HEK293T (cell line): ENCODE measurements around the gene ZNF333.

Experiments
- CTCF ChIA-PET: fragments of 350-600 bp; formaldehyde crosslinking; extraction: SDS; loops from one replicate; lab custom pipeline; 2021; ENCODE audit warnings: antibody characterized with exemption, inconsistent platforms; lab: Yijun Ruan, JAX
- POLR2A ChIA-PET: fragments of 350-600 bp; formaldehyde crosslinking; extraction: SDS; loops from one replicate; lab custom pipeline; 2020; ENCODE audit warnings: antibody characterized with exemption, inconsistent platforms; lab: Yijun Ruan, JAX
- DNase-seq: peaks from one replicate; pipeline ENCODE4 v3.0.0; 2012; ENCODE audit warnings: mixed read lengths; ENCODE audit errors: extremely low spot score
- ARNT ChIP-seq: fragments of 450-650 bp; IDR thresholded peaks from 2 replicates; pipeline ENCODE4 v1.6.1; 2017; ENCODE audit warnings: mild to moderate bottlenecking
- BHLHE40 ChIP-seq: fragments of 450-650 bp; IDR thresholded peaks from 2 replicates; pipeline ENCODE4 v1.6.1; 2016; ENCODE audit warnings: mild to moderate bottlenecking, moderate library complexity, borderline replicate concordance
- CTBP1 ChIP-seq: fragments of 450-650 bp; IDR thresholded peaks from 2 replicates; pipeline ENCODE4 v1.6.1; 2016; ENCODE audit warnings: borderline replicate concordance
- ELF4 ChIP-seq: fragments of 450-650 bp; IDR thresholded peaks from 2 replicates; pipeline ENCODE4 v1.6.1; 2017; ENCODE audit warnings: antibody characterized with exemption
- FOXA1 ChIP-seq: fragments of 450-650 bp; IDR thresholded peaks from 2 replicates; pipeline ENCODE4 v1.6.1; 2016; ENCODE audit warnings: mild to moderate bottlenecking
- FOXK2 ChIP-seq: fragments of 450-650 bp; IDR thresholded peaks from 2 replicates; pipeline ENCODE4 v1.6.1; 2016; ENCODE audit warnings: mild to moderate bottlenecking
- FOXM1 ChIP-seq: fragments of 450-650 bp; IDR thresholded peaks from 2 replicates; pipeline ENCODE4 v1.6.1; 2017; ENCODE audit warnings: mild to moderate bottlenecking, borderline replicate concordance
- HDGF ChIP-seq: fragments of 450-650 bp; IDR thresholded peaks from 2 replicates; pipeline ENCODE4 v1.6.1; 2017; ENCODE audit warnings: antibody characterized with exemption, borderline replicate concordance
- L3MBTL2 ChIP-seq: fragments of 450-650 bp; conservative IDR thresholded peaks from 2 replicates; pipeline ENCODE4 v1.6.1; 2016; ENCODE audit warnings: mild to moderate bottlenecking
- LEF1 ChIP-seq: fragments of 450-650 bp; IDR thresholded peaks from 2 replicates; pipeline ENCODE4 v1.6.1; 2017; ENCODE audit warnings: mild to moderate bottlenecking, borderline replicate concordance
- NFRKB ChIP-seq: fragments of 450-650 bp; IDR thresholded peaks from 2 replicates; pipeline ENCODE4 v1.6.1; 2016; ENCODE audit warnings: mild to moderate bottlenecking, moderate library complexity
- SP1 ChIP-seq: fragments of 450-650 bp; IDR thresholded peaks from 2 replicates; pipeline ENCODE4 v1.6.1; 2017
- SUZ12 ChIP-seq: fragments of 450-650 bp; IDR thresholded peaks from 2 replicates; pipeline ENCODE4 v1.6.1; 2016; ENCODE audit warnings: mild to moderate bottlenecking
- TARDBP ChIP-seq: fragments of 450-650 bp; IDR thresholded peaks from 2 replicates; pipeline ENCODE4 v1.6.1; 2016
- ZNF384 ChIP-seq: fragments of 450-650 bp; IDR thresholded peaks from 2 replicates; pipeline ENCODE4 v1.6.1; 2016
- TF ChIP-seq, protein P1 (sequence below): fragments of 450-650 bp; IDR thresholded peaks from 2 replicates; pipeline ENCODE4 v1.6.1; 2016

Gene ZNF333

GRCh38 chr19:14699641-14700040 lies 9.8 kb downstream of the ZNF333 start:
- DNase-seq, result no peak
- POLR2A ChIA-PET, result interaction anchor here (1.3 kb wide), 1 partner anchor 10 kb away, joined by 5 read pairs; the partner anchor contains the start of gene ZNF333
- TF ChIP-seq FOXK2 (no peak), ZNF384 (no peak), TARDBP (no peak), BHLHE40 (no peak), CTBP1 (no peak), NFRKB (no peak), ELF4 (no peak), ARNT (no peak)
- CTCF ChIA-PET, result no interaction called here

GRCh38 chr19:14700711-14701375 lies 11.0 kb downstream of the ZNF333 start:
- ChIA-PET POLR2A (interaction anchor here (1.3 kb wide), 1 partner anchor 11 kb away, joined by 5 read pairs; the partner anchor contains the start of gene ZNF333), CTCF (no interaction called here)
- TF ChIP-seq, protein P1, sequence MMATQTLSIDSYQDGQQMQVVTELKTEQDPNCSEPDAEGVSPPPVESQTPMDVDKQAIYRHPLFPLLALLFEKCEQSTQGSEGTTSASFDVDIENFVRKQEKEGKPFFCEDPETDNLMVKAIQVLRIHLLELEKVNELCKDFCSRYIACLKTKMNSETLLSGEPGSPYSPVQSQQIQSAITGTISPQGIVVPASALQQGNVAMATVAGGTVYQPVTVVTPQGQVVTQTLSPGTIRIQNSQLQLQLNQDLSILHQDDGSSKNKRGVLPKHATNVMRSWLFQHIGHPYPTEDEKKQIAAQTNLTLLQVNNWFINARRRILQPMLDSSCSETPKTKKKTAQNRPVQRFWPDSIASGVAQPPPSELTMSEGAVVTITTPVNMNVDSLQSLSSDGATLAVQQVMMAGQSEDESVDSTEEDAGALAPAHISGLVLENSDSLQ, result no peak
- TF ChIP-seq SP1 (no peak), BHLHE40 (no peak), FOXK2 (no peak), LEF1 (no peak), L3MBTL2 (no peak), NFRKB (no peak), ZNF384 (no peak), CTBP1 (no peak), ARNT (no peak), HDGF (no peak), SUZ12 (no peak), ELF4 (no peak), TARDBP (no peak), FOXM1 (no peak), FOXA1 (no peak)
- no peak for DNase-seq

- TF ChIP-seq L3MBTL2, result no peak
- DNase-seq, result no peak
- ChIA-PET POLR2A (no interaction called here), CTCF (no interaction called here)
Observed at GRCh38 chr19:14703833-14704232, 14.0 kb downstream of the ZNF333 start.

DNA sequence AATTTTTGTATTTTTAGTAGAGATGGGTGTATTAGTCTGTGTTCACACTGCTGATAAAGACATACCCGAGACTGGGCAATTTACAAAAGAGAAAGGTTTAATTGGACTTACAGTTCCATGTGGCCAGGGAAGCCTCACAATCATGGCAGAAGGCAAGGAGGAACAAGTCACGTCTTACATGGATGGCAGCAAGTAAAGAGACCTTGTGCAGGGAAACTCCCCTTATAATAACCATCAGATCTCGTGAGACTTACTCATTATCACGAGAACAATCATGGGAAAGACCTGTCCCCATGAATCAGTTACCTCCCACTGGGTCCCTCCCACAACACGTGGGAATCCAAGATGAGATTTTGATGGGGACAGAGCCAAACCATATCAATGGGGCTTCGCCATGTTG lies 14.6 kb downstream of the ZNF333 start:
- CTCF ChIA-PET, result no interaction called here
- no peak for DNase-seq
- POLR2A ChIA-PET, result no interaction called here
- TF ChIP-seq TARDBP, result no peak

- CTCF ChIA-PET, result no interaction called here
- no peak for TF ChIP-seq FOXM1
- no peak for TF ChIP-seq NFRKB
- TF ChIP-seq SUZ12, result no peak
- TF ChIP-seq FOXA1, result no peak
- no peak for DNase-seq
- POLR2A ChIA-PET, result no interaction called here
Observed at GRCh38 chr19:14715841-14716240, 26.0 kb downstream of the ZNF333 start.

- DNase-seq, result no peak
- TF ChIP-seq ARNT (no peak), FOXK2 (no peak), BHLHE40 (no peak), SP1 (no peak), ZNF384 (no peak), FOXA1 (no peak), ELF4 (no peak), TARDBP (no peak), HDGF (no peak)
- POLR2A ChIA-PET, result no interaction called here
- CTCF ChIA-PET, result no interaction called here
Observed at GRCh38 chr19:14718522-14719116, 28.8 kb downstream of the ZNF333 start.

DNA sequence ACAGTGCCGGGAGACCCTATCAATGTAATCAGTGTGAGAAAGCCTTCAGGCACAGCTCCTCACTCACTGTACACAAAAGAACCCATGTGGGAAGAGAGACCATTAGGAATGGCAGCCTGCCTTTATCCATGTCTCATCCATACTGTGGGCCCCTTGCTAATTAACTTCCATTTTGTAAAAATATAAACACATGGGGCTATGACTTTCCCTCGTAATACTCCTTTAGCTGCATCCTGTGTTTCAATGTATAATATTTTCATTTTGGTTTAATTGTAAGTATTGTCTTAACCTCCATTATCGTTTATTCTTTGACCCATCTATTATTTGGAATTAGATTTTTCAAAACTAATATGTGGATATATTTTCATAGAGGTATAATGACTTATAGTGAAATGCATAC lies 29.3 kb downstream of the ZNF333 start:
- DNase-seq, result no peak
- ChIA-PET CTCF (no interaction called here), POLR2A (no interaction called here)
- TF ChIP-seq NFRKB (no peak), SUZ12 (no peak), CTBP1 (no peak), SP1 (no peak), ZNF384 (no peak), FOXA1 (no peak), FOXM1 (no peak), TARDBP (no peak), LEF1 (no peak), HDGF (no peak), ELF4 (no peak), ARNT (no peak), BHLHE40 (no peak), FOXK2 (no peak), L3MBTL2 (no peak)
- TF ChIP-seq, protein P1, result no peak
